Esophagus squamous epithelium (tissue), 4 donors: Measurements from ENCODE around the gene RBM17.

Experiments
- POLR2A ChIP-seq, 4 donors: fragments of 450-650 bp; IDR thresholded peaks; one replicate each; pipeline ENCODE4 v1.6.1; 2017; ENCODE audit warnings: antibody characterized with exemption in 4 of 4, mild to moderate bottlenecking in 4 of 4, moderate library complexity in 3 of 4
- TF ChIP-seq, protein P1 (sequence below), 6 experiments: fragments of 450-650 bp in 4 of 6; fragments of 200-600 bp in 2 of 6; sonication (generic) in 2 of 6; IDR thresholded peaks; one replicate each; pipeline ENCODE4 v1.5.1; 2016 to 2019; ENCODE audit warnings: antibody characterized with exemption in 6 of 6, mild to moderate bottlenecking in 4 of 6, moderate library complexity in 4 of 6

DNA sequence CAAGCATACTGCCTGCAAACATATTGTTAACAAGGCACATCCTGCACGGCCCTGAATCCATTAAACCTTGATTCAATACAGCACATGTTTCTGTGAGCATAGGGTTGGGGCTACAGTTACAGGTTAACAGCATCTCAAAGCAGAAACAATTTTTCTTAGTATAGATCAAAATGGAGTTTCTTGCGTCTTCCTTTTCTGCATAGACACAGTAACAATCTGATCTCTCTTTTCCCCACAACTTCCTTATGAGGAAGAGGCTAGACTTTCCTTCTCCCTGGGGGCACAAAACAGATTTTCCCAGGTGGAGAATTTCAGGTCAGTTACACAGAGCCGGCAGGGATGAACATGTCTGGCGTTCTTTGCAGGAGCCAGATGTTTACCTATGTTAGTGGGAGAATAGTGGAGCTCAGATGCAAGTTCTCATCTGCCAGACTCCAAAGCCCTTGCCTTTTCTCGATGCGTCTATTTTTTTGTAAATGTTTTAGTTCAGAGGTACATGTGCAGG, 76.4 kb downstream of the RBM17 start:
- TF ChIP-seq, protein P1, sequence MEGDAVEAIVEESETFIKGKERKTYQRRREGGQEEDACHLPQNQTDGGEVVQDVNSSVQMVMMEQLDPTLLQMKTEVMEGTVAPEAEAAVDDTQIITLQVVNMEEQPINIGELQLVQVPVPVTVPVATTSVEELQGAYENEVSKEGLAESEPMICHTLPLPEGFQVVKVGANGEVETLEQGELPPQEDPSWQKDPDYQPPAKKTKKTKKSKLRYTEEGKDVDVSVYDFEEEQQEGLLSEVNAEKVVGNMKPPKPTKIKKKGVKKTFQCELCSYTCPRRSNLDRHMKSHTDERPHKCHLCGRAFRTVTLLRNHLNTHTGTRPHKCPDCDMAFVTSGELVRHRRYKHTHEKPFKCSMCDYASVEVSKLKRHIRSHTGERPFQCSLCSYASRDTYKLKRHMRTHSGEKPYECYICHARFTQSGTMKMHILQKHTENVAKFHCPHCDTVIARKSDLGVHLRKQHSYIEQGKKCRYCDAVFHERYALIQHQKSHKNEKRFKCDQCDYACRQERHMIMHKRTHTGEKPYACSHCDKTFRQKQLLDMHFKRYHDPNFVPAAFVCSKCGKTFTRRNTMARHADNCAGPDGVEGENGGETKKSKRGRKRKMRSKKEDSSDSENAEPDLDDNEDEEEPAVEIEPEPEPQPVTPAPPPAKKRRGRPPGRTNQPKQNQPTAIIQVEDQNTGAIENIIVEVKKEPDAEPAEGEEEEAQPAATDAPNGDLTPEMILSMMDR (IDR thresholded peaks at IDR 0.05), result no peak
- TF ChIP-seq POLR2A (IDR thresholded peaks at IDR 0.05), result no peak
